WTC11 (cell line): ENCODE results near the gene JMJD8. TPM values are rescaled to one million over a fixed set of nuclear protein-coding genes. Genes with fewer than 3 reads are reported as not detected.

Experiments used
- ATF3 ChIP-seq: sonication (generic); formaldehyde crosslinking; conservative IDR thresholded peaks from 2 replicates; pipeline ENCODE4 v1.8.1; 2022; ENCODE audit warnings: mild to moderate bottlenecking, missing genetic modification reagents
- CTCF ChIP-seq: fragments of 200-600 bp; IDR thresholded peaks from 2 replicates; pipeline ENCODE4 v1.8.0; 2022; ENCODE audit warnings: antibody characterized with exemption
- E2F4 ChIP-seq: sonication (generic); formaldehyde crosslinking; IDR thresholded peaks from 2 replicates; pipeline ENCODE4 v1.8.1; 2022; ENCODE audit warnings: low read depth, mild to moderate bottlenecking, moderate library complexity, missing genetic modification reagents, borderline replicate concordance
- ESRRA ChIP-seq: sonication (generic); formaldehyde crosslinking; IDR thresholded peaks from 2 replicates; pipeline ENCODE4 v1.8.1; 2022; ENCODE audit warnings: mild to moderate bottlenecking, missing genetic modification reagents, borderline replicate concordance
- FOXP4 ChIP-seq: sonication (generic); formaldehyde crosslinking; IDR thresholded peaks from 2 replicates; pipeline ENCODE4 v1.8.0; 2022; ENCODE audit warnings: mild to moderate bottlenecking, missing genetic modification reagents
- IRF1 ChIP-seq: sonication (generic); formaldehyde crosslinking; IDR thresholded peaks from 2 replicates; pipeline ENCODE4 v1.8.0; 2023; ENCODE audit warnings: missing genetic modification reagents
- IRF2 ChIP-seq: sonication (generic); formaldehyde crosslinking; IDR thresholded peaks from 2 replicates; pipeline ENCODE4 v1.8.0; 2022; ENCODE audit warnings: low read depth, missing genetic modification reagents, borderline replicate concordance
- JUN ChIP-seq: sonication (generic); formaldehyde crosslinking; IDR thresholded peaks from 2 replicates; pipeline ENCODE4 v1.8.0; 2023; ENCODE audit warnings: mild to moderate bottlenecking, missing genetic modification reagents
- NFE2L1 ChIP-seq: sonication (generic); formaldehyde crosslinking; IDR thresholded peaks from 2 replicates; pipeline ENCODE4 v1.8.1; 2023; ENCODE audit warnings: missing genetic modification reagents
- NR2C2 ChIP-seq: sonication (generic); formaldehyde crosslinking; IDR thresholded peaks from 2 replicates; pipeline ENCODE4 v1.8.0; 2022; ENCODE audit warnings: mild to moderate bottlenecking, missing genetic modification reagents
- PRDM15 ChIP-seq: sonication (generic); formaldehyde crosslinking; IDR thresholded peaks from 2 replicates; pipeline ENCODE4 v1.8.0; 2022; ENCODE audit warnings: missing genetic modification reagents
- PRRX2 ChIP-seq: fragments of 250-450 bp; sonication (Bioruptor Pico); IDR thresholded peaks from 2 replicates; pipeline ENCODE4 v1.8.0; 2021; ENCODE audit warnings: mild to moderate bottlenecking
- RELA ChIP-seq: sonication (generic); formaldehyde crosslinking; IDR thresholded peaks from 2 replicates; pipeline ENCODE4 v1.8.1; 2022; ENCODE audit warnings: missing genetic modification reagents, mild to moderate bottlenecking, borderline replicate concordance
- RORB ChIP-seq: fragments of 250-450 bp; sonication (Bioruptor Pico); IDR thresholded peaks from 2 replicates; pipeline ENCODE4 v1.9.0; 2021; ENCODE audit warnings: mild to moderate bottlenecking
- SMAD3 ChIP-seq: sonication (generic); formaldehyde crosslinking; IDR thresholded peaks from 2 replicates; pipeline ENCODE4 v1.8.0; 2022; ENCODE audit warnings: missing genetic modification reagents, mild to moderate bottlenecking, borderline replicate concordance
- STAT6 ChIP-seq: sonication (generic); formaldehyde crosslinking; conservative IDR thresholded peaks from 2 replicates; pipeline ENCODE4 v1.8.1; 2023; ENCODE audit warnings: mild to moderate bottlenecking, low read depth, missing genetic modification reagents, moderate library complexity
- USF1 ChIP-seq: sonication (generic); formaldehyde crosslinking; IDR thresholded peaks from 2 replicates; pipeline ENCODE4 v1.8.0; 2022; ENCODE audit warnings: mild to moderate bottlenecking, missing genetic modification reagents
- ZBTB43 ChIP-seq: sonication (generic); formaldehyde crosslinking; IDR thresholded peaks from 2 replicates; pipeline ENCODE4 v1.8.1; 2023; ENCODE audit warnings: mild to moderate bottlenecking, missing genetic modification reagents
- ZNF121 ChIP-seq: sonication (generic); formaldehyde crosslinking; IDR thresholded peaks from 2 replicates; pipeline ENCODE4 v1.8.0; 2023; ENCODE audit warnings: missing genetic modification reagents
- ZNF138 ChIP-seq: sonication (generic); formaldehyde crosslinking; conservative IDR thresholded peaks from 2 replicates; pipeline ENCODE4 v1.8.1; 2022; ENCODE audit warnings: mild to moderate bottlenecking, moderate library complexity, missing genetic modification reagents
- ZNF425 ChIP-seq: fragments of 250-450 bp; sonication (Bioruptor Pico); conservative IDR thresholded peaks from 2 replicates; pipeline ENCODE4 v1.9.0; 2021; ENCODE audit warnings: mild to moderate bottlenecking
- total RNA-seq: library from RNA; stranded (reverse); gene quantifications from 3 replicates; pipeline ENCODE4 v1.2.3, GENCODE V29; 2021

Gene JMJD8
- total RNA-seq, 1 experiment from 2014 or later: 61.2 TPM

GRCh38 chr16:680967-681745 lies 3.0 kb downstream of the JMJD8 start (continued):
- TF ChIP-seq E2F4 (no peak), SMAD3 (no peak), RELA (CRISPR knock-in tag) (no peak), FOXP4 (CRISPR knock-in tag) (0 out of 2 replicates have a peak, but pooled peaks have one; percentile 19), NR2C2 (CRISPR knock-in tag) (no peak), ZNF425 (no peak), IRF1 (CRISPR knock-in tag) (no peak), PRRX2 (CRISPR knock-in tag) (no peak), RORB (no peak), IRF2 (no peak), ATF3 (no peak), STAT6 (CRISPR knock-in tag) (no peak), ZNF121 (no peak), ZBTB43 (no peak), NFE2L1 (CRISPR knock-in tag) (no peak), ZNF138 (no peak), CTCF (no peak), JUN (CRISPR knock-in tag) (no peak), PRDM15 (CRISPR knock-in tag) (no peak), USF1 (no peak), ESRRA (no peak)
